OCI-LY3 (cell line): ENCODE measurements around the gene SULT1C2.

Source experiments
- EZH2phosphoT487 ChIP-seq: fragments of 200-600 bp; shearing (Covaris generic); IDR thresholded peaks from 2 replicates; pipeline ENCODE4 v1.6.1; 2018; ENCODE audit warnings: antibody characterized with exemption, mixed run types, low read depth
- TF ChIP-seq, protein P1 (sequence below): fragments of 200-600, 300-600 bp; sonication (generic); IDR thresholded peaks from 2 replicates; pipeline ENCODE4 v1.5.1; 2014; ENCODE audit warnings: antibody characterized with exemption, low read length, low read depth

DNA sequence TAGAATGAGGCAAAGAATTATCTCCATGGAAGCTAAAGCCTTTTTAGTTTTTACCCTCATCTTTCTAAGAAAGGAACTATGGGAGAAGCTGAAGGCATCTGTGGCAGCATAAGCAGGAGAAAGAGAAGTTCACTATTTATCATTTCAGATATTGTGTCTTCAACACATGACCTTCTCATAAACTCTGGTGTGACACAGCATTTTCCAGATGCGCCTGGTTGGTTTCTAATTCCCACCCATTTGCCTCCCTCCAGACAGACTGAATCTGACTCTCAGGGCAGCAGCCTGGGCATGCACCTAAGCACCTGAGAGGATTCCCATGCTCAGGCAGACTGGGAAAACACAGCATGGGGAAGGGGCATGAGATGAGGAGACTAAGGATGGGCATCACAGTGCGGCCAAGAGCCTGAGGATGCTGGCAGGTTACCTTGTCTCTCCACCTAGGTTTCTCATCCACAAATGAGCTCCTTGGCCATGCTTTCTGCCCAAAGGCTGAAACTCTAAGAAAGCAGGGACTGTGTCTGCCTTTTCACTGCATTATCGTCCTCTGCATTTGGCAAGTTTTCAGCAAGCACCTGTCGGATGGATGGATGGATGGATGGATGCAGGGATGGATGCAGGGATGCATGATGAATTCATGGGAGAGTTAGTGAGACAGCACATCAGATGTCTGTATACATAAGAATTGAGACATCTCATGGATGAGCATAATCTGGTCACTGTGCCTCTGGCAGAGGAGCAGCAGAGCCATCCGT lies 60.3 kb downstream of the SULT1C2 start:
- TF ChIP-seq, protein P1, sequence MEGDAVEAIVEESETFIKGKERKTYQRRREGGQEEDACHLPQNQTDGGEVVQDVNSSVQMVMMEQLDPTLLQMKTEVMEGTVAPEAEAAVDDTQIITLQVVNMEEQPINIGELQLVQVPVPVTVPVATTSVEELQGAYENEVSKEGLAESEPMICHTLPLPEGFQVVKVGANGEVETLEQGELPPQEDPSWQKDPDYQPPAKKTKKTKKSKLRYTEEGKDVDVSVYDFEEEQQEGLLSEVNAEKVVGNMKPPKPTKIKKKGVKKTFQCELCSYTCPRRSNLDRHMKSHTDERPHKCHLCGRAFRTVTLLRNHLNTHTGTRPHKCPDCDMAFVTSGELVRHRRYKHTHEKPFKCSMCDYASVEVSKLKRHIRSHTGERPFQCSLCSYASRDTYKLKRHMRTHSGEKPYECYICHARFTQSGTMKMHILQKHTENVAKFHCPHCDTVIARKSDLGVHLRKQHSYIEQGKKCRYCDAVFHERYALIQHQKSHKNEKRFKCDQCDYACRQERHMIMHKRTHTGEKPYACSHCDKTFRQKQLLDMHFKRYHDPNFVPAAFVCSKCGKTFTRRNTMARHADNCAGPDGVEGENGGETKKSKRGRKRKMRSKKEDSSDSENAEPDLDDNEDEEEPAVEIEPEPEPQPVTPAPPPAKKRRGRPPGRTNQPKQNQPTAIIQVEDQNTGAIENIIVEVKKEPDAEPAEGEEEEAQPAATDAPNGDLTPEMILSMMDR: no peak
- no peak for TF ChIP-seq EZH2phosphoT487
